HG03571 (cell line): ENCODE data around the gene OXLD1.
"Not testable (repeated sequence)": the region's sequence is repeated elsewhere in the genome, so short reads cannot be mapped to it uniquely, and the experiment has no call there.

Experiments used
- ATAC-seq: cut with Tn5 transposase; IDR thresholded peaks from one replicate; pipeline ENCODE4 v1.9.1; 2021; ENCODE audit not compliant: unreplicated experiment

The OXLD1 gene

GRCh38 chr17:81683584-81684441 lies 17.4 kb upstream of the OXLD1 start, which contains the start of the genes ARL16 and HGS:
Gene ARL16, minus strand, starts transcription at chr17:81683797. Its CDS starts 44 bp downstream, at chr17:81683753.
Gene HGS, plus strand, starts transcription at chr17:81684011. Its CDS starts 56 bp downstream, at chr17:81684067.
- peak; percentile 88 for ATAC-seq

- ATAC-seq = peak; percentile 5
These were observed 16.8 kb upstream of the OXLD1 start for GRCh38 chr17:81683208-81683583.

GRCh38 chr17:81682565-81683207 lies 16.3 kb upstream of the OXLD1 start:
- no peak for ATAC-seq

GRCh38 chr17:81681672-81682071 lies 15.3 kb upstream of the OXLD1 start:
- no peak for ATAC-seq

- no peak for ATAC-seq
These were observed 13.7 kb upstream of the OXLD1 start for GRCh38 chr17:81680150-81680549.

GRCh38 chr17:81676906-81677305 lies 10.5 kb upstream of the OXLD1 start:
- ATAC-seq = no peak

- ATAC-seq = not testable (repeated sequence)
These were observed 9.3 kb upstream of the OXLD1 start for GRCh38 chr17:81675515-81676221.

GRCh38 chr17:81673561-81674258 lies 7.3 kb upstream of the OXLD1 start:
- no peak for ATAC-seq

GRCh38 chr17:81672954-81673353 lies 6.5 kb upstream of the OXLD1 start:
- ATAC-seq = no peak

- ATAC-seq = no peak
These were observed 6.1 kb upstream of the OXLD1 start for GRCh38 chr17:81672504-81672903.

GRCh38 chr17:81667754-81668153 lies 1.3 kb upstream of the OXLD1 start:
- no peak for ATAC-seq

GRCh38 chr17:81666092-81666341 lies 388 bp downstream of the OXLD1 start:
- ATAC-seq = peak; percentile 3

GRCh38 chr17:81665205-81666091 lies 957 bp downstream of the OXLD1 start:
- ATAC-seq = no peak

- ATAC-seq = no peak
These were observed 2.3 kb downstream of the OXLD1 start for GRCh38 chr17:81664051-81664470.

GRCh38 chr17:81662002-81662401 lies 4.4 kb downstream of the OXLD1 start:
- no peak for ATAC-seq

- ATAC-seq = no peak
These were observed 6.0 kb downstream of the OXLD1 start for GRCh38 chr17:81660441-81660840.

- no peak for ATAC-seq
These were observed 7.4 kb downstream of the OXLD1 start for GRCh38 chr17:81659038-81659437.

- ATAC-seq = no peak
These were observed 9.6 kb downstream of the OXLD1 start for GRCh38 chr17:81656835-81657234.

- ATAC-seq = no peak
These were observed 10.2 kb downstream of the OXLD1 start, which contains the start of gene PDE6G for GRCh38 chr17:81656118-81656743. Gene PDE6G, minus strand, starts transcription at chr17:81656542. Its CDS starts 3,237 bp downstream, at chr17:81653305.
